ENCODE measurements around the gene ATP6V0D1. TPM values are rescaled to one million over a fixed set of nuclear protein-coding genes. Genes with fewer than 3 reads are reported as not detected.

Gene ATP6V0D1
- total and polyA plus RNA-seq, 2 experiments from 2014 or later: 20.6 to 68.7 TPM

- no peak for TF ChIP-seq REST (IDR thresholded peaks at IDR 0.05; ENCODE audit: unreplicated experiment)
- TF ChIP-seq EZH2phosphoT487 (IDR thresholded peaks at IDR 0.05; ENCODE audit: unreplicated experiment): no peak
- TF ChIP-seq CREB1 (CRISPR knock-in tag; IDR thresholded peaks at IDR 0.05; ENCODE audit: low read depth): no peak
- TF ChIP-seq CTCF (conservative IDR thresholded peaks at IDR 0.05; ENCODE audit: low read depth in 2 of 2): no peak
- TF ChIP-seq ZNF114 (CRISPR knock-in tag; IDR thresholded peaks at IDR 0.05): no peak
- no peak for TF ChIP-seq JUNB (IDR thresholded peaks at IDR 0.05; ENCODE audit: unreplicated experiment)
- no peak for TF ChIP-seq POLR2AphosphoS5 (IDR thresholded peaks at IDR 0.05; ENCODE audit: low read depth)
- TF ChIP-seq NANOG (IDR thresholded peaks at IDR 0.05; ENCODE audit: borderline replicate concordance): no peak
- no peak for TF ChIP-seq EZH2 (IDR thresholded peaks at IDR 0.05; ENCODE audit: low read depth, unreplicated experiment)
- TF ChIP-seq STAT1 (IDR thresholded peaks at IDR 0.05; ENCODE audit: unreplicated experiment): no peak
These were observed 14.4 kb downstream of the ATP6V0D1 start (continued) for GRCh38 chr16:67466581-67466980.

GRCh38 chr16:67464565-67464964, 16.4 kb downstream of the ATP6V0D1 start:
- no peaks in the 10 kb centered on the region for H3K36me3 ChIP-seq (ENCODE audit: insufficient read depth)
- no peaks in the 10 kb centered on the region for H3K4me1 ChIP-seq (ENCODE audit: insufficient read depth)
- H3K4me3 ChIP-seq: no peak overlapping the region
- Mint-ChIP-seq H3K27ac (no peak overlapping the region), H3K4me3 (no peak overlapping the region), H3K4me1 (peaks cover 4% of the 10 kb centered on the region; the same call in 2 of the 3 replicates), H3K27me3 (ENCODE audit: insufficient read depth, low read depth, poor library complexity) (peaks cover 3% of the 10 kb centered on the region), H3K36me3 (ENCODE audit: low read depth) (no peaks in the 10 kb centered on the region), H3K9me3 (no peaks in the 10 kb centered on the region)
- H3K79me2 ChIP-seq (replicated peaks; ENCODE audit: insufficient read depth): no peaks in the 10 kb centered on the region
- no peaks in the 10 kb centered on the region for H3K27me3 ChIP-seq (ENCODE audit: insufficient read depth)
- H2AFZ ChIP-seq: no peak overlapping the region
- DNase-seq (ENCODE audit: low spot score) (no peak), ATAC-seq (no peak)
- no peaks in the 10 kb centered on the region for H3K9me2 ChIP-seq (ENCODE audit: insufficient read depth)
- H4K20me1 ChIP-seq (replicated peaks; ENCODE audit: insufficient read depth): peaks cover 12% of the 10 kb centered on the region; the same call in 1 of the 2 replicates
- H3K4me2 ChIP-seq: no peak overlapping the region
- TF ChIP-seq ZNF462 (CRISPR knock-in tag; IDR thresholded peaks at IDR 0.05): no peak
- no peak for TF ChIP-seq CREB1 (CRISPR knock-in tag; IDR thresholded peaks at IDR 0.05; ENCODE audit: low read depth)
- no peak for TF ChIP-seq ZNF114 (CRISPR knock-in tag; IDR thresholded peaks at IDR 0.05)
- TF ChIP-seq CTCF (conservative IDR thresholded peaks at IDR 0.05; ENCODE audit: low read depth in 2 of 2): no peak
- no peak for TF ChIP-seq ZNF331 (CRISPR knock-in tag; IDR thresholded peaks at IDR 0.05; ENCODE audit: low read depth)
- TF ChIP-seq EZH2 (IDR thresholded peaks at IDR 0.05; ENCODE audit: low read depth, unreplicated experiment): no peak
- H3F3A ChIP-seq (replicated peaks; ENCODE audit: low read depth): 0 out of 2 replicates have a peak, but pooled peaks cover 2% of the 10 kb centered on the region
- H3K27ac ChIP-seq (ENCODE audit: low read depth): no peak overlapping the region
